Activated CD8-positive, alpha-beta memory T cell treated with anti-CD3 and anti-CD28 coated beads, Interleukin-2, amount 10 ng/mL, durations not matched to agents 7 days and 5 days (primary cell): Measurements from ENCODE around the gene SRSF3. TPM values are rescaled to one million over a fixed set of nuclear protein-coding genes. Genes with fewer than 3 reads are reported as not detected.
A peak's percentile ranks its signal among the peaks of the same experiment; 100 is the strongest.
"Not testable (repeated sequence)": the region's sequence is repeated elsewhere in the genome, so short reads cannot be mapped to it uniquely, and the experiment has no call there.

Experiments used
- ATAC-seq: fragments of 150-1000 bp; cut with Tn5 transposase; one replicate; pipeline ENCODE4 v1.10.0; 2021; ENCODE audit warnings: moderate library complexity
- CTCF ChIA-PET: fragments of 350-600 bp; sonication (Branson Sonifier 250); formaldehyde crosslinking; loops from one replicate; lab custom pipeline; 2021; ENCODE audit warnings: antibody characterized with exemption; lab: Charles Lee
- DNase-seq: peaks from one replicate; pipeline ENCODE4 v3.0.0-alpha.2; 2020
- H3K27ac Mint-ChIP-seq: one replicate; pipeline ENCODE4 v1.8.0; 2021; ENCODE audit warnings: mild to moderate bottlenecking, mixed read lengths
- H3K27me3 Mint-ChIP-seq: one replicate; pipeline ENCODE4 v1.8.0; 2021; ENCODE audit warnings: mixed read lengths
- H3K36me3 Mint-ChIP-seq: one replicate; pipeline ENCODE4 v1.8.0; 2021; ENCODE audit warnings: mild to moderate bottlenecking, mixed read lengths
- H3K4me1 Mint-ChIP-seq: one replicate; pipeline ENCODE4 v1.8.0; 2021; ENCODE audit warnings: mixed read lengths
- H3K4me3 Mint-ChIP-seq: one replicate; pipeline ENCODE4 v1.8.0; 2021; ENCODE audit warnings: mild to moderate bottlenecking, moderate library complexity, mixed read lengths
- H3K9me3 Mint-ChIP-seq: one replicate; pipeline ENCODE4 v1.8.0; 2022; ENCODE audit warnings: low read depth, mixed read lengths
- total RNA-seq, 2 experiments: library from RNA; stranded (reverse); gene quantifications; one replicate each; pipeline ENCODE4 v1.2.3, GENCODE V29; 2021

Gene SRSF3
- total RNA-seq, 2 experiments from 2014 or later, result 416 to 514 TPM

DNA sequence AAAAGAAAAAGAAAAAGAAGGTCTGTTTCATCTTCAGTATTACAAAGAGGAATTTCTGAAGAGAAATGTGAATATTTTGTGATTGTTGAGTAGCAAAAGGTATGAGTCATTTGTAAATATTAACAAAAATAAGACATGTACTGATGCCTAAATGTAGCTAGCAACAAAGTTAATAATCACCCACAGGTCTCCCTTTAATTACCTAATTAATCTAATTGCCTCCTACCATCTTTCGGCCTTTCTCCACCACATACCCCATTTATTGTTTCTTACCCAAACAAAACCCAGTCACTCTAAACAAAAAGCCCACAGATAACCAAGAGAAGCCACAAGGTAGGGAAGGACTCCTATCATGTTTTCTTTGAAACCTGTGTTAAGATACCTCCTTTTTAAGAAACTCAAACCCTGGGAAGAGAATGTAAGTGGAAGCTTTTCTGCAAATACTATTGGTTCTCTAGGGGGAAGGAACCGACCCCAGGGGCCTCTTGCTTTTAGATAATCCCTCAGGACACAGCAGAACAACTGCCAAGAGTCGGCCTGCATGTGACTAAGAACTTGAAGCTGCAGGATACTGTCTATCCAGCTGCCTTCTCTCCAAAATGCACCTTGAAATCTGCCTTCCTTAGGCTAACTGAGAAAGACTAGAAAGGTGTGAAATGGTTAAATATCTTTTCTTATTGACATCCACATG, 30.8 kb upstream of the SRSF3 start:
- Mint-ChIP-seq H3K9me3 (no peaks in the 10 kb centered on the region), H3K27ac (no peak overlapping the region), H3K27me3 (peaks cover 13% of the 10 kb centered on the region), H3K4me3 (no peak overlapping the region), H3K36me3 (no peaks in the 10 kb centered on the region), H3K4me1 (no peaks in the 10 kb centered on the region)
- CTCF ChIA-PET, result no interaction called here
- DNase-seq (no peak), ATAC-seq (no peak)

GRCh38 chr6:36563928-36564284, 30.3 kb upstream of the SRSF3 start:
- Mint-ChIP-seq H3K4me1 (peaks cover 2% of the 10 kb centered on the region), H3K27ac (no peak overlapping the region), H3K36me3 (no peaks in the 10 kb centered on the region), H3K4me3 (no peak overlapping the region), H3K9me3 (no peaks in the 10 kb centered on the region), H3K27me3 (peaks cover 13% of the 10 kb centered on the region)
- ATAC-seq (no peak), DNase-seq (no peak)
- CTCF ChIA-PET, result interaction anchor here (1.2 kb wide), 1 partner anchor 223 kb away, joined by 3 read pairs; no protein-coding TSS in a partner anchor

DNA sequence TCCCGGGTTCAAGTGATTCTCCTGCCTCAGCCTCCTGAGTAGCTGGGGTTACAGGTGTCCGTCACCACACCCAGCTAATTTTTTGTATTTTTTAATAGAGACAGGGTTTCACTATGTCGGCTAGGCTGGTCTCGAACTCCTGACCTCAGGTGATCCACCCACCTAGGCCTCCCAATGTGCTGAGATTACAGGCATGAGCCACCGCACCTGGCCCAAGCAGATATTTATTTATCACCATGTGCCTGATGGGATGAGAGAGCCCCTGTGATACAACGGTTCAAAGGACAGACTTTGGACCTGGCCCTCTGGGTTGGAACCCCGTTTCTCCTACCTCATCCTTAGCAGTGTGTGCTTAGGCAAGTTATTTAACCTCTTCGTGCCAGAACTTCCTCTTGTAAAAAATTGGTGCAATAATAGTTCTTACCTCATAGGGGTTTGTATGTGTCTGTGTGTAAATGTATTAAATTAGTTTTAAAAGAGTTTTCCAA, 27.7 kb upstream of the SRSF3 start:
- ATAC-seq (no peak), DNase-seq (no peak)
- Mint-ChIP-seq H3K4me1 (peaks cover 6% of the 10 kb centered on the region), H3K27ac (no peak overlapping the region), H3K4me3 (no peak overlapping the region), H3K27me3 (peaks cover 6% of the 10 kb centered on the region), H3K36me3 (no peaks in the 10 kb centered on the region), H3K9me3 (no peaks in the 10 kb centered on the region)
- CTCF ChIA-PET, result interaction anchor here (1.3 kb wide), 1 partner anchor 13 kb away, joined by 4 read pairs; no protein-coding TSS in a partner anchor

DNA sequence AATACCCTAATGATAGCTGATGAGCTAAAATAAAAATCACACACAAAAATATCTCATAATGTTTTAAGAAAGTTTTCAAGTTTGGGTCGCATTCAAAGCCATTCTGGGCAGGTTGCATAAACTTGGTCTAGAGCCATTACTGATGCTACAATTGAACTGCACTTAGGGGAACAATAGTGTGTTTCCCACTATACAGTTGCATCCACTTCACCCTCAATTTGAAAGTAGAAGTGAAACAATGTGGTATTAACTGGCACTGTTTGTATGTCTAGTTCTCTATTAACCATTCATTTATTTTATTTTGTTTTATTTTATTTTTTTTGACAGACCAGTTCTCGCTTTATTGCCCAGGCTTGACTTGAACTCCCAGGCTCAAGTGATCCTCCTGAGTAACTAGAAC, 23.9 kb upstream of the SRSF3 start:
- Mint-ChIP-seq H3K27ac (no peak overlapping the region), H3K9me3 (no peaks in the 10 kb centered on the region), H3K36me3 (no peaks in the 10 kb centered on the region), H3K4me1 (peaks cover 6% of the 10 kb centered on the region), H3K27me3 (no peaks in the 10 kb centered on the region), H3K4me3 (no peak overlapping the region)
- ATAC-seq (peak; percentile 57), DNase-seq (no peak)
- CTCF ChIA-PET, result no interaction called here

DNA sequence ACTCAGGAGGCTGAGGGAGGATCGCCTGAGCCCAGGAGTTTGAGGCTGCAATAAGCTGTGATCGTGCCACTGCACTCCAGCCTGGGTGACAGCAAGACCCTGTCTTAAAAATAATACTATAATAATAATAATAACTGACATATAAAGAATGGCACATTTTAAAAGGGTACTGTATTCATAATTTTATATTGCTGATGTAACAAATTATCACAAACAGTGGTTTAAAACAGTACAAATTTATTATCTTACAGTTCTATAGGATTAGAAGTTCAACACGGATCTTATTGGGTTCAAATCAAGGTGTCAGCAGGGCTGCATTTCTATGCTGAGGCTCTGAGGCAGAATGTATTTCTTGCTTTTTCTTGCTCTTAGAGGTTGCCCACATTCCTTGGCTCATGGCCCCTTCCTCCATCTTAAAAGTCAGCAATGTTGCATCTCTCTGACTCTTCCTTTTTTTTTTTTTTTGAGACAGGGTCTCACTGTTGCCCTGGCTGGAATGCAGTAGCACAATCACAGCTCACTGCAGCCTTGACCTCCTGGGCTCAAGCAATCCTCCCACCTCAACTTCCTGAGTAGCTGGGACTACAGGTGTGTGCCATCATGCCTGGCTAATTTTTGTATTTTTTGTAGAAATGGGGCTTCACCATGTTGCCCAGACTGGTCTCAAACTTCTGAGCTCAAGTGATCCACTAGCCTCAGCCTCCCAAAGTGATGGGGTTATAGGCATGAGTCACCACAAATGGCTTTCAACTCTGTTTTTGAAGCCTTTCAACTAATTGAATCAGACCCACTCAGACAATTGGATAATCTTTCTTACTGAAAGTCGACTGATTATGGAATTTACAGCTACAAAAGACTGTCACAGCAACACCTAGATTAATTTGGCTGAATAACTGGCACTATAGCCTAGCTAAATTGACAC, 22.8 kb upstream of the SRSF3 start:
- CTCF ChIA-PET, result no interaction called here
- DNase-seq (no peak), ATAC-seq (no peak)
- Mint-ChIP-seq H3K9me3 (no peaks in the 10 kb centered on the region), H3K4me3 (no peak overlapping the region), H3K4me1 (peaks cover 6% of the 10 kb centered on the region), H3K36me3 (no peaks in the 10 kb centered on the region), H3K27ac (no peak overlapping the region), H3K27me3 (no peaks in the 10 kb centered on the region)

DNA sequence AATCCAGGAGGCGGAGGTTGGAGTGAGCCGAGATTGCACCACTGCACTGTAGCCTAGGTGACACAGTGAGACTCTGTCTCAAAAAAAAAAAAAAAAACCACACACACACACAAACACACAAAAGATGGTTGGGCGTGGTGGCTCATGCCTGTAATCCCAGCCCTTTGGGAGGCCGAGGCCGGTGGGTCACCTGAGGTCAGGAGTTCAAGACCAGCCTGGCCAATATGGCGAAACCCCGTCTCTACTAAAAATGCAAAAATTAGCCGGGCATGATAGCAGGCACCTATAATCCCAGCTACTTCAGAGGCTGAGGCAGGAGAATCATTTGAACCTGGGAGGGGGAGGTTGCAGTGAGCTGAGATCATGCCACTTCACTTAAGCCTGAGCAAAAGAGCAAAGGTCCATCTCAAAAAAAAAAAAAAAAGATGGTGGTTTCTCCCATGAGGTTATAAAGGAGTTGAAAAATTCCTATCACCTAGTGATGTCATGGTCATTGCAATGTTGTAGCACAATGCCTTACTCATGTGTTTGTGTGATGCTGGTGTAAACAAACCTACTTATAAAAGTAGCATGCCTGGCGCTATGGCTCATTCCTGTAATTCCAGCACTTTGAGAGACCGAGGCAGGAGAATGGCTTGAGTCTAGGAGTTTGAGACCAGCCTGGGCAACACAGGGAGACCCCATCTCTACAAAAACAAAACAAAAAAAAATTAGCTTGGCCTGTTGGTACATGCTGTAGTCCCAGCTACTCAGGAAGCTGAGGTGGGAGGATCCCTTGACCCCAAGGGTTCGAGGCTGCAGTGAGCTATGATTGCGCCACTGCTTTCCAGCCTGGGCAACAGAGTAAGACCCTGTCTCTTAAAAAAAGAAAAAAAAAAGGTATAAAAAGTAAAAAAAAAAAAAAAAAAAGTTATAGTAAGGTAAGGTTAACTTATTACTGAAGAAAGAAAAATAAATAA, 21.5 kb upstream of the SRSF3 start:
- DNase-seq, H3K9me3 Mint-ChIP-seq, ATAC-seq, H3K4me1 Mint-ChIP-seq, H3K36me3 Mint-ChIP-seq, H3K4me3 Mint-ChIP-seq, H3K27me3 Mint-ChIP-seq, H3K27ac Mint-ChIP-seq: not testable (repeated sequence)
- CTCF ChIA-PET, result interaction anchor here (0.7 kb wide), 1 partner anchor 1314 kb away, joined by 3 read pairs; no protein-coding TSS in a partner anchor

GRCh38 chr6:36574679-36575078, 19.5 kb upstream of the SRSF3 start:
- Mint-ChIP-seq H3K4me3 (no peak overlapping the region), H3K4me1 (peaks cover 8% of the 10 kb centered on the region), H3K27me3 (no peaks in the 10 kb centered on the region), H3K36me3 (no peaks in the 10 kb centered on the region), H3K9me3 (no peaks in the 10 kb centered on the region), H3K27ac (no peak overlapping the region)
- no peak for ATAC-seq
- CTCF ChIA-PET, result interaction anchor here (0.7 to 1.4 kb wide), 3 partner anchors 26 to 152 kb away, joined by 3 read pairs; no protein-coding TSS in a partner anchor
- DNase-seq, result no peak

DNA sequence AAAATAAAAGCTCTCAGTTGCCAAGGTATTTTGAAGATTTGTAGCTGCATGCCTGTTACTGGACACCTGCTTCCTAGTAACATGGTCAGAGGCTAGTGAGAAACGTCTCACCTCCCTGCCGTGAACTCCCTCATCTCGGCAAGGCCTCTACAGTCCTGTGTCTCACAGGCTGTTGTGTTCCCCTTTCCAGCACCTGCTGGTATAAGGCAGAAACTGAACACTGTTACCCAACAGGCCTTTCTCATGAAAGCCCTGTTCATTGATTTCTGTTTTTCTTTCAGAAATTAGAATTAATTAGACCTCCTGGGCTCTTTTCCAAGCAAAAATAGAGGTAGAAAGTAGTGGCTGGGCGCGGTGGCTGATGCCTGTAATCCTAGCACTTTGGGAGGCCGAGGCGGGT, 17.6 kb upstream of the SRSF3 start:
- Mint-ChIP-seq H3K4me3 (no peak overlapping the region), H3K27me3 (no peaks in the 10 kb centered on the region), H3K27ac (no peak overlapping the region), H3K4me1 (peaks cover 6% of the 10 kb centered on the region), H3K36me3 (no peaks in the 10 kb centered on the region), H3K9me3 (no peaks in the 10 kb centered on the region)
- CTCF ChIA-PET, result interaction anchor here (0.8 to 1.9 kb wide), 3 partner anchors 28 to 55 kb away, joined by 3 to 5 read pairs (median 4); no protein-coding TSS in a partner anchor
- DNase-seq (no peak), ATAC-seq (no peak)

- no peak overlapping the region for H3K27ac Mint-ChIP-seq
- CTCF ChIA-PET, result interaction anchor here (0.8 to 1.4 kb wide), 2 partner anchors 29 to 38 kb away, joined by 3 to 4 read pairs; no protein-coding TSS in a partner anchor
- no peak overlapping the region for H3K4me3 Mint-ChIP-seq
- no peaks in the 10 kb centered on the region for H3K27me3 Mint-ChIP-seq
- H3K4me1 Mint-ChIP-seq, result peaks cover 6% of the 10 kb centered on the region
- H3K9me3 Mint-ChIP-seq, result no peaks in the 10 kb centered on the region
- ATAC-seq, result no peak
- no peaks in the 10 kb centered on the region for H3K36me3 Mint-ChIP-seq
- no peak for DNase-seq
These were observed 16.9 kb upstream of the SRSF3 start for GRCh38 chr6:36577301-36577700.

- Mint-ChIP-seq H3K27me3 (no peaks in the 10 kb centered on the region), H3K9me3 (no peaks in the 10 kb centered on the region), H3K36me3 (no peaks in the 10 kb centered on the region), H3K4me1 (peaks cover 6% of the 10 kb centered on the region), H3K27ac (no peak overlapping the region), H3K4me3 (no peak overlapping the region)
- CTCF ChIA-PET, result interaction anchor here (2.2 kb wide), 1 partner anchor 32 kb away, joined by 6 read pairs; no protein-coding TSS in a partner anchor
- DNase-seq (no peak), ATAC-seq (no peak)
These were observed 16.1 kb upstream of the SRSF3 start for GRCh38 chr6:36578030-36578429.

DNA sequence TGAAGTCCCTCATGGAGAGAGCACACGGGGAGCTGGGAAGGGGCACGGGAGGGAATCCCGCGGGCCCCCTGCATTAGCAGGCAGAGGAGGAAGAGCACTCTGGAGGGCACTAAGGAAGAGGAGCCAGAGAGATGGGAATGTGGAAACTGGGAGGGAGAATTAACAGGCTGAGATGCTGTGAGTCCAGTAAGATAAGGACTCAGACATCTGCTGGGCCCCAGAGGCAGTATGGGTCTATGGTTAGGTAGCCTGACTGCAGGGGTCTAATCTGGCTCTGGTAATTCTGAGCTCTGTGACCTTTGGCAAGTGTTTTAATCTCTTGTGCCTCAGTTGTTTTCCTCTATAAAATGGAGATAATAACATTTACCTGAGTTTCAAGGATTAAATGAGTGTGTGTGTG, 15.7 kb upstream of the SRSF3 start:
- CTCF ChIA-PET, result interaction anchor here (1.7 to 2.2 kb wide), 2 partner anchors 33 to 191 kb away, joined by 5 to 6 read pairs; partner anchors contain the start of gene ETV7
- peaks cover 7% of the 10 kb centered on the region for H3K4me1 Mint-ChIP-seq
- DNase-seq, result no peak
- no peak for ATAC-seq
- H3K36me3 Mint-ChIP-seq, result no peaks in the 10 kb centered on the region
- H3K9me3 Mint-ChIP-seq, result no peaks in the 10 kb centered on the region
- no peak overlapping the region for H3K27ac Mint-ChIP-seq
- H3K27me3 Mint-ChIP-seq, result no peaks in the 10 kb centered on the region
- no peak overlapping the region for H3K4me3 Mint-ChIP-seq

- H3K27me3 Mint-ChIP-seq, result no peaks in the 10 kb centered on the region
- no peaks in the 10 kb centered on the region for H3K9me3 Mint-ChIP-seq
These were observed 14.0 kb upstream of the SRSF3 start for GRCh38 chr6:36580184-36580526.

More at GRCh38 chr6:36580184-36580526, 14.0 kb upstream of the SRSF3 start:
- peaks cover 7% of the 10 kb centered on the region for H3K4me1 Mint-ChIP-seq
- ATAC-seq, result no peak
- no peak overlapping the region for H3K27ac Mint-ChIP-seq
- CTCF ChIA-PET, result interaction anchor here (0.6 to 2.2 kb wide), 14 partner anchors 9 to 239 kb away, joined by 3 to 11 read pairs (median 4); partner anchors contain the start of gene ETV7
- no peak overlapping the region for H3K4me3 Mint-ChIP-seq
- H3K36me3 Mint-ChIP-seq, result no peaks in the 10 kb centered on the region
- DNase-seq, result no peak
